Activated CD4-positive, alpha-beta T cell treated with anti-CD3 and anti-CD28 coated beads, Interleukin-2, Interleukin-4, amounts not matched to agents 100 ng/mL and 50 ng/mL, durations not matched to agents 16 hours and 8 hours (primary cell): Measurements from ENCODE around the gene CTRL.

Experiments used
- DNase-seq: peaks from one replicate; pipeline ENCODE4 v3.0.0-alpha.2; 2020; ENCODE audit warnings: low spot score

CTRL gene

DNA sequence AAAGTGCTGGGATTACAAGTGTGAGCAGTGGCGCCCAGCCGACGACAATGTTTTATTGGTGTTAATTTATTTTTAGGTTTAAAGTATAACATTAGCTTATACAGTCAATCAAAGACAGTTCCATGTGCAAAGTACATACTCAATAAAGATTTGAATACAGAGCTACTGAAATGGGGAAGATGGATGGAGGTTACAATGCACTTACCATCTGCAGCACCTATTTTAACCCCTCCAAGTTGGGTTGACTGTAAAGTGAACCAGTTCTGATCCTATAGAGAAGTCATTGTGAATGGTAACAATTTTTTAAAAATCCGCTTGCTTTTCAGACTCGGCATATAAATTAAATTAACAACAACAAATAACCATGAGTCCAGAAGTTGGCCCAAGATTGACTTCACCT lies 39.3 kb downstream of the CTRL start:
- no peak for DNase-seq

DNA sequence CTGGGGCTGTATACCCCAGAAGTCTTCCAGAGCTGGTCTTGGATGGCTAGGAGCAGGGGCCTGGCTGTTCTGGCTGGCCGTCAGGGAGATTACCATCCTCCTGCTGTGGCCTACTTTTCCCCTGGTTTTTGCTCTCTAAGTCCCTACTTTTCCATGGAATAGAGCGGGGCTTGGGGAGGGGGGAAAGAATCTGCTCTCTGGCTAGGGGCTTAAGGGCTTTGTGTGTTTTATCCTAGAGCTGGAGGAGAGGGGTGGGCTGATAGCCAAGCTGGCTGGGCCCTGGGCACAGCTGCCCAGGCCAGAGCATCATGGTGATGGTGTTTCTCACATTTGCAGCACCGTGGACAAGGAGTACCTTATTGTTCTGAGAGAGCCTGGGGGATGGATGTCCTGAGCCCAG lies 43.3 kb downstream of the CTRL start:
- no peak for DNase-seq

DNA sequence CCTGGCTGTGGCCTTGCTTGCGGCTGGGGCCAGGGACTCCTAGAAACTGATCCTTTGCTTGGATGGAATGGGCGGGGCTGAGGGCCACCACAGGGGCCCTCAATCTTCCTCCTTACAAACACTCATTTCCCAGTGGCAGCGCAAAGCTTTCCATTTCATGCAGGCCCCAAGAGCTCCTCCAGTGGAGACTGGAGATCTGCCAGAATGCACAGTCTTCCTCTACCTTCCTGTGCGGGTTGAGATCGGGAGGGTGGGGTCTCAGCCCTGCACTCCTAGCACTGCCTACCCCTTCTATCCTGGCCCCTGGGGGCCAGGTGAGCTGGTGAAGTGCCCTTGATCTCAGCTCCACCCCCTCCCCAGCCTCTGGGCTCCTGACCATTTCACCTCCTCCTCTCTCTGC lies 45.3 kb downstream of the CTRL start:
- DNase-seq: no peak

DNA sequence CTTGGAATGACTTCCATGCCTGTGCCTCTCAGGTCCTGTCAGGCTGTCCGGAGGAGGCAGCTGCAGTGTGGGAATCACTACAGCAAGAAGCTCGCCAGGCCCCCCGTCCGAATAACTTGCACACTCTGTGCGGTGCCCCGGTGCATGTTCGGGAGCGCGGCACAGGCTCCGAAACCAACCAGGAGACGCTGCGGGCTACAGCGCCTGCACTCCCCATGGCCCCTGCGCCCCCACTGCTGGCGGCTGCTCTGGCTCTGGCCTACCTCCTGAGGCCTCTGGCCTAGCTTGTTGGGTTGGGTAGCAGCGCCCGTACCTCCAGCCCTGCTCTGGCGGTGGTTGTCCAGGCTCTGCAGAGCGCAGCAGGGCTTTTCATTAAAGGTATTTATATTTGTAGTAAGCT lies 45.7 kb downstream of the CTRL start:
- DNase-seq: no peak

DNA sequence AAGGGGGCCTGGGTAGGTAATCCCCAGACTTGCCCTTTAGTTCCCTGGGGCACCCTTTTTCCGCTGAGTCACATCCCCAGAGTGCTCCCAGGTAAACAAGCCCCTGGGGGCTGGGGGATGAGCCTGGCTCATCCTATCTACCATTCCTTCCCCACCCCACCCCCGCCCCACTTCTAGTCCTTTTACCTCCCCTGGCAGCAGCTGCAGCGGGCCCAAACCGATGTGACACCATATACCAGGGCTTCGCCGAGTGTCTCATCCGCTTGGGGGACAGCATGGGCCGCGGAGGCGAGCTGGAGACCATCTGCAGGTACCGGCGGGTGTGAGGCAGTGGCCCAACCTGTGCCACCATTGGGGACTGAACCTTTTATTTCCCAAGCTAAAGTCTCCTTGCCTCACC lies 46.1 kb downstream of the CTRL start:
- no peak for DNase-seq

DNA sequence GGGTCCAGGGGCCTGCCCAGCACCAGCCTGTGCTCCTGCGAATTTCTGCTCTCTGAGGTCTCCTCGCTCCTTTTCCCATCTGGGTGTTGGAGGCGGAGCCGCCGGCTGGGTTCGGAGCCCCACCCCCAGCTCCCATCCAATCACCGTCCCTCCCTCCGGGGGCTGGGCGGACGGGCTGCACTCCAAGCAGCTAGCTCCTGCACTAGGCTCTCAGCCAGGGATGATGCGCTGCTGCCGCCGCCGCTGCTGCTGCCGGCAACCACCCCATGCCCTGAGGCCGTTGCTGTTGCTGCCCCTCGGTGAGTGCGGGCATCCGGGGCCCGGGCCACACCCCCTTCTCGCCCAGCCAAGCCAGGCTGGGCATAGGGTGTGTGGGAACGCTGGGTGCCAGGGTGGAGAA lies 47.0 kb downstream of the CTRL start, which contains the start of gene NRN1L:
Gene NRN1L, plus strand, starts transcription at position 202 of the 400 bp plus-strand sequence. Its CDS starts 19 bp downstream, at position 221.
- no peak for DNase-seq

DNA sequence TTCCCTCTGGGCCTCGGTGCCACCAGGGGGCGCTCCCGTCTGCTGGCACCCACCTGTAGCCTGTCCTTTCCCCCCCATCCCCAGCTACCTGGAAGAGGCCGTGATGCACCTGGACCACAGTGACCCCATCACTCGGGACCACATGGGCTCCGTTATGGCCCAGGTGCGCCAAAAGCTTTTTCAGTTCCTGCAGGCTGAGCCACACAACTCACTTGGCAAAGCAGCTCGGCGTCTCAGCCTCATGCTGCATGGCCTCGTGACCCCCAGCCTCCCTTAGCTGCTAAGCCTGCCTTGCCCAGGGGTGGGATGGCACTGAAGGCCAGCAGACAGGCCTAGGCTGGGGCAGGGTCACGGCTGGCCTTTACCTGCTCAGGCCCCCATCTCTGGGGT lies 47.8 kb downstream of the CTRL start:
- DNase-seq: peak; percentile 60

DNA sequence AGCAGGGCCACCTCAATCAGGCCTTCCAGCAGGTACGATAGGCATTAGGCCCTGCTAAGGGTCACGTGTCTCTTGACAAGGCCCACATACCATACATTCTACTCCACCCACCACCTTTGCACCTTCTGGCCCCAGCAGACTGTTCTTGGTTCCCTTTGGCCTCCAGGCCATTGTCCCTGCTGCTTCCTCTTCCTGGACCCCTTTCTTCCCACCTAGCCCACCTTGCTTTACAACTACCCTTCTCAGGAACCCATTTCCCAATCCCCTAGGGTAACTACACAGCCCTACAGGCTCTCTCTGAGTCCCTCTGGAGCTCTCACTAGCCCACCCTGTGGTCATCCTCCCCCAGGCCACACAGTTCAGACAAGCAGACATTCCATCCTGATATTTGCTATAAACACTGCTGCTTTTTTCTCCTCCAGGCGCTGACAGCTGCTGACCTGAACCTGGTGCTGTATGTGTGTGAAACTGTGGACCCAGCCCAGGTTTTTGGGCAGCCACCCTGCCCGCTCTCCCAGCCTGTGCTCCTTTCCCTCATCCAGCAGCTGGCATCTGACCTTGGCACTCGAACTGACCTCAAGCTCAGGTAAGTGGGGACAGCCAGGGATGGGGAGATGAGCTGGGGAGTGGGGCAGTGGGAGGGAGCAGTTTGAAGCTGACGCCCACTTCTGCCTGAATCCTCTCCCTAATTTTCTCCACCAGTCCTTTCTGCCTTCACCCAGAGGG lies 48.4 kb downstream of the CTRL start:
- no peak for DNase-seq

DNA sequence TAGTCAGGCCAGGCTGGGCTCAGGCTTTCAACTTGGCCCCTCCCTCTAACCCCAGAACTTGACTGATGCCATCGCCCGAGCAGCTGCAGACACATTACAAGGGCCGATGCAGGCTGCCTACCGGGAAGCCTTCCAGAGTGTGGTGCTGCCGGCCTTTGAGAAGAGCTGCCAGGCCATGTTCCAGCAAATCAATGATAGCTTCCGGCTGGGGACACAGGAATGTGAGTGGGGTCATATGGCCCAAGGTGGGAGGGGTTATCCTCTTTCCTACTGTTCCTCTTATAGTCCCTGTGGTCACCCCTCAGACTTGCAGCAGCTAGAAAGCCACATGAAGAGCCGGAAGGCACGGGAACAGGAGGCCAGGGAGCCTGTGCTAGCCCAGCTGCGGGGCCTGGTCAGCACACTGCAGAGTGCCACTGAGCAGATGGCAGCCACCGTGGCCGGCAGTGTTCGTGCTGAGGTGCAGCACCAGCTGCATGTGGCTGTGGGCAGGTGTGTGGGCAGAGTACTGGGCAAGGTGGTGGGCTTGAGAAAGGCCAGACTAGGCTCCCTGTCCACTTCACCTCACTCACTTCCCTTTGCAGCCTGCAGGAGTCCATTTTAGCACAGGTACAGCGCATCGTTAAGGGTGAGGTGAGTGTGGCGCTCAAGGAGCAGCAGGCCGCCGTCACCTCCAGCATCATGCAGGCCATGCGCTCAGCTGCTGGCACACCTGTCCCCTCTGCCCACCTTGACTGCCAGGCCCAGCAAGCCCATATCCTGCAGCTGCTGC lies 49.1 kb downstream of the CTRL start:
- DNase-seq: no peak

DNA sequence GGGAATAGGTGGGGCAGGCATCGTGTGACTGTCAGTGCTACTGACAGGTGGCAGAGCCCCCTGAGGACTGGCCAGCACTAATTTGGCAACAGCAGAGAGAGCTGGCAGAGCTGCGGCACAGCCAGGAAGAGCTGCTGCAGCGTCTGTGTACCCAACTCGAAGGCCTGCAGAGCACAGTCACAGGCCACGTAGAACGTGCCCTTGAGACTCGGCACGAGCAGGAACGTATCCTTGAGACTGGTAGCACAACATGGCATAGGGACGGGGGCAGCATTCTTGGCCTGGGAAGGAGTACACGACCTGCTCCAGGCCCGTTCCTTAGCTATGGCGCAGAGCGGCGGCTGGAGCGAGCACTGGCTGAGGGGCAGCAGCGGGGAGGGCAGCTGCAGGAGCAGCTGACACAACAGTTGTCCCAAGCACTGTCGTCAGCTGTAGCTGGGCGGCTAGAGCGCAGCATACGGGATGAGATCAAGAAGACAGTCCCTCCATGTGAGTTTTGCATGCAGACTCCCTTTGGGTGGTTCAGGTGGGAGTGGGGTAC lies 50.0 kb downstream of the CTRL start:
- DNase-seq: no peak

DNA sequence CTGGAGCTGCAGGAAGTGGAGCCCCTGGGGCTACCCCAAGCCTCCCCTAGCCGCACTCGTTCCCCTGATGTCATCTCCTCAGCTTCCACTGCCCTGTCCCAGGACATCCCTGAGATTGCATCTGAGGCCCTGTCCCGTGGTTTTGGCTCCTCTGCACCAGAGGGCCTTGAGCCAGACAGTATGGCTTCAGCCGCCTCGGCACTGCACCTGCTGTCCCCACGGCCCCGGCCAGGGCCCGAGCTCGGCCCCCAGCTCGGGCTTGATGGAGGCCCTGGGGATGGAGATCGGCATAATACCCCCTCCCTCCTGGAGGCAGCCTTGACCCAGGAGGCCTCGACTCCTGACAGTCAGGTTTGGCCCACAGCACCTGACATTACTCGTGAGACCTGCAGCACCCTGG lies 51.1 kb downstream of the CTRL start:
- no peak for DNase-seq

DNA sequence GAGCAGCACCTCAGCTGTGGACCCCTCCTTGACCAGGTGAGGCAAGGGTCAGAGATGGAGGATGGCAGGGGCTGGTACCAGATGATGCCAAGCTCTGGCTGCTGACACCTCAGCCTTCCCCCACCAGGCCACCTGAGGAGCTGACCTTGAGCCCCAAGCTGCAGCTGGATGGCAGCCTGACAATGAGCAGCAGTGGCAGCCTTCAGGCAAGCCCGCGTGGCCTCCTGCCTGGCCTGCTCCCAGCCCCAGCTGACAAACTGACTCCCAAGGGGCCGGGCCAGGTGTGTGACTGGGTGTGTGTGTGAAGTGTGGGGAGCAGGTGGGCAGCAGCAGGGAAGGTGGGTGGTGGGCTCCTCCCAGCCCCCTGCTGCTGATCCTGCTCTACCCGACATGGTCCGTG lies 51.7 kb downstream of the CTRL start:
- no peak for DNase-seq
